ENCODE results near the gene PLEKHA5.
"Not testable (repeated sequence)": the region's sequence is repeated elsewhere in the genome, so short reads cannot be mapped to it uniquely, and the experiment has no call there.

GRCh38 chr12:19229021-19229420 lies 99.5 kb downstream of the PLEKHA5 start:
- not testable (repeated sequence) for TF ChIP-seq CTCF, POLR2A (IDR thresholded peaks at IDR 0.05)

Data from lower leg skin (tissue), 3 donors.